HG02970 (cell line): Measurements from ENCODE around the gene RNF150.

Source experiments
- ATAC-seq: cut with Tn5 transposase; IDR thresholded peaks from one replicate; pipeline ENCODE4 v1.9.1; 2021; ENCODE audit warnings: mild to moderate bottlenecking, moderate library complexity, moderate number of reproducible peaks; ENCODE audit not compliant: unreplicated experiment, low FRiP score

The RNF150 gene

DNA sequence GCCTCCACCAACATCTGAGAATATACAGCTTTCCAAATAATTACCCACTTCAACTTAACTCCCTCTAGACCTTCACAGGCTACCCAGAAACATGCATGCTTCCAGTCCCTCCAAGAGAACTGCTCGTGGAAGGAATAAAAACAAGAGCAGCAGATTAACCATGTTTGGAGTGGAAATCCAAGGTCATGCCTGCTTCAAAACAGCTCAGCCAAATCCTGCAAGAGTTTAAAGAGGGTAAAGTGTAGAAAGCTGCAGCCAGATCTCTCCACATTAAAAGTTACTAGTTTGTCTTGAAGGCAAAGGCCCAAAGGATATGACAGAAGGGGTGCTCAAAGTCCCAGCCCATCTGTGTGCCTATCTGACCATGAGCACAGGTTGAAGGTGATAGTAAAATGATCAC, 139.3 kb downstream of the RNF150 start:
- ATAC-seq, result no peak

- ATAC-seq, result no peak
These were observed 139.9 kb downstream of the RNF150 start for GRCh38 chr4:140993370-140993769.

DNA sequence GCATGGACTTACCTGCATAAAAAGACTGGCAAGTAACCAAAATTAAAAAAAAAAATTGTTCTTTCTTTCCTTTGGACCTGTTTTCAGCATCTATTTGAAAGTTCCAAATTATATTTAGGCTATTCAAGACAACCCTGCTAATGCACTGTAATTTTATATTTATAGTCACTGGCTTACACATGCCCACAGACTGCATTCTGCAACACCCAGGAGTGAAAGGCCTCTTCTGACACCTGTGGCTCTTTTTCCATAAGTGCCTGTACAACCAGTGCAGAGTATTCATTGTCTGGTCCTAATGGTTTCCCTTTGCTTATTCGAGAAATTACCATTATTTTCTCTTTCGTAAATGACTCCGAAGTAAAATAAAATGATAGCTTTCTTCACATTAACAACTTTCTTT, 143.3 kb downstream of the RNF150 start:
- ATAC-seq, result no peak

- ATAC-seq, result no peak
These were observed 147.2 kb downstream of the RNF150 start for GRCh38 chr4:140986045-140986444.

DNA sequence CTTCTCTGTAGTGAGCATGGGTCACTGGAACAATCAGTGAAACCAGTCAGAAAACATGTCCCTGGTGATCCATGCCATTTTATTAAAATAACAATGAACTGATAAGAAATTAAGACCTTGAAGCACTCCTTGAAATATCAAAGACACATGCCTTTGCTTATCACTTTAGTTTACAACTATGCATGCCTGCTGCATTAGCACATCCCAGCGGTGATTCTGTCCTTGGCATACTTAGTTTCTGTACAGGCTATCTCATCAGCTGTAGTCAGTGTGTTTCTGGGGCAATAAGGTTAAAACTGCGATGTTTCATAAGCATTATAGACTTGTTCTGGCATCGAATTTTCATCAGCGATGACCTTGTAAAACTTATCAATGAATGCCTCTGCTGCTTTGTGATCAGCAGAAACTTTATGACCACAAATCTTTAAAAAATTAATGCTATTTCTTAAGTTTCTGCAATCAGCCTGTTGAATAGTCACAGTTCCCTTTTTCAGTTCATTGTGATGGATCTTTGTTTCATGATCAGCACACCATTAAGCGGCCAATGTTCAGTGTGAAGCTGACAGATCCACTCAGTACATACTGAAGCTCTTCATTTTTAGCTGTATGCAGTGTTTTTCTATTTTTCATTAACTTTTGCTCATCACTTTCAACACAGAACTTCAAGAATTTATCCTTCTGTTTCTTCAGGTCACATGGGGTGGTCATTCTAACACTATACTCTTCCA, 150.5 kb downstream of the RNF150 start:
- ATAC-seq, result no peak

DNA sequence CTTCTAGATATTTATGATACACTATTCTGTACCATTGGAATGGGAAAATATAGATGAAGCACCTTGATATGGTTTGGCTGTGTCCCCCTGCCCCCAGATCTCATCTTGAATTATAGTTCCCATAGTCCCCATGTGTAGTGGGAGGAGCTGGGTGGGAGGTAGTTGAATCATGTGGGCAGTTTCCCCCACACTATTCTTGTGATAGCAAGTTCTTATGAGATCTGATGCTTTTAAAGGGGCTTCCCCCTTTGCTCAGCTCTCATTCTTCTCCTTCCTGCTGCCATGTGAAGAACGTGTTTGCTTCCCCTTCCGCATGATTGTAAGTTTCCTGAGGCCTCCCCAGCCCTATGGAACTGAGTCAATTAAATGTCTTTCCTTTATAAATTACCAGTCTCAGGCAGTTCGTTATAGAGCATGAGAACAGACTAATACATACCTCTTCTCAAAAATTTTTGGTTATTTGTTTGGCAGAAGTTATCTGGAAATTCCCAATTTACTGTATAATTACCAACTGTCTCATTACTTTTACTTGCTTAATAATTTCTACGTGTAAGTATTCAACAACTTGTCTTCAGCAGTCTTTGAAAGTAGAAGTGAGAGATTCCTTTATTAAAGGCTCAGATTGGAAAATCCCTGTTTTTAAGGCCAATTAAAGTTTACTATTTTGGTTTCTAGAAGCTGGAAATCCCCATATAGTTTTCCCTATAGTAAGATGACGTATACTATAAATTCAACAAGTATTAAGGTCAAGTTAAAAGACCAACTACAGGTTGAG, 152.7 kb downstream of the RNF150 start:
- no peak for ATAC-seq

DNA sequence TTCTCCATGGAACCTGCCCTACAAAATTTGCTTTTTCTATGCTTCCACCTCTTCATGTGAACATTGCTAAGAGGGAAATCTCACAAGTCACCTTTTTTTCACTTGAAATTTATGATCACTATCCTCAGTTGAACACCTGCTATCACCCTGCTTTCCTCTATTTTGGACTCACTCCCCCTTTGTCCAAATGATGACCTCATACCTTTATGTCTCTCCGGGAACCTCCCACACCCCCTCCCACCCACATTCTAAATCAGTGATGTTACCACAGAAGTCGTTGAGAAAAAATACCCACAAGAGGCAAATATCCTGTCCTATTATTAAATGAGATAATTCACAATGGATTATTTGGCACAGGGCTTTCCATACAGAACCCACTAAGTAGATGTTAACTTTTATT, 156.5 kb downstream of the RNF150 start:
- ATAC-seq, result no peak

DNA sequence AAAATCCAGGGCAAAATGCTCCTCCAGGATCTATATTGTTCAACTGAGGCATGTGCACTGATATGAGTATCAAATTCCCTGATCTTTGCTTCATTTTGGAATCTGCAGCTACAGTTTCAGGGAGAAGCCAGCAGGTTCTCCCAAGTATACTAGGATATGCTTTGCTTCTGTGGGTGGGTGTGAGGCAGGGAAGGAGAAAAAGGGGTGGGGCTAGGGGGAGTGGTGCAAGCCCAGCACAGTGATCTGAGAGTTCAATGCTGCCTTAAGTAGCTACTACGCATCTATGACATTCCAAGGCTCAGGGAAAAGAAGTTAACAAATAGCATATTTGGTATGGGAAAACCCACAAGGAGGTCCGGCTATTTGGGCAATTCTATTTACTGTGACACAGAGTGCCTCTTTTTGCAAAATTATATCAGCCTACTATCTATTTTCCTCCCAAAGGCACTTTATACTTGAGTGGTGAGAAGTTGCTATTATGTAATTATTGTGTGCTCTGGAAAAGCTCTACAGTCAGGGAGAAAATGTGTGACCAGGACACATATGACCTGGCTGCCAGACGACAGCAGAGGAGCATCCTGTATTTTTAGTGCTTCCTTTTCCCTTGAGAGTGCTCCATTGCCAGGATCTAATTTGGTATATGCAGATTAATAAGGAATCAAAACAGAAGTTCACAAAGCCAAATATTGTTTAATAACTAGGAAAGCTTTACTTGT, 162.0 kb downstream of the RNF150 start:
- no peak for ATAC-seq

GRCh38 chr4:140969296-140969695, 164.0 kb downstream of the RNF150 start:
- no peak for ATAC-seq

DNA sequence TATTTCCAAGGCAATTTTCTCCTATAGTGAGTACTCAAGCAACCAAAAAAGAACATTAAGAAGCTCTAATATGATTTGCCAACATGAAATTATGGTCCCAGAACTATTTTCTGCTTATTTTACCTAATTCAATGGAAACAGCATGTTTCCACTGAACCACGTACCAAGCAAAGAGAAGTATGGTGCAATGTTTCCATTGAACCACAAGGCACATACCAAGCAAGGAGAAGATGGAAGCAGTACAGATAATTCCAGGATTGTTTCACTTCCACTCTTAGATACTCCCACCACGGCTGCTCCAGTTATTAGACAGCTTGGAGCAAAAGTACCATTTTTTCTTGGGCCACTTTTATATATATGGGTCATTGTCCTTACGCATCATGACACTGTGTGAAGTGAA, 164.9 kb downstream of the RNF150 start:
- no peak for ATAC-seq

DNA sequence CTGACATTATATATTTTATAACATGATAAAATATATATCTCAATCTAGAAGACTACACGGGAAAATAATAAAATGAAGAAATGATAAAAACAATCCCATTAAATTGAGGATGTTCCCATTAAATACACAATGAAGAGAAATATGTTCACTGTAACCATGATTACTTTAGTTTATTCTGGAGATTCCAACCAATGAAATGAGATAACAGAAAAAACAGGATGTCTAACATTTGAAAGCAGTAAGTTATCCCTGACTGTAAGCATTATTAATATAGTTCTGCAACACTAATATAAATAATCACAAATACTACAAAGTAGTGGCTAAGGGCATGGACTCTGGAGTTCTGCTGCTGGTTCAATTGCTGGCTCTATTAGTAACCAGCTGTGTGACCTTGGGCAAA, 169.4 kb downstream of the RNF150 start:
- no peak for ATAC-seq

DNA sequence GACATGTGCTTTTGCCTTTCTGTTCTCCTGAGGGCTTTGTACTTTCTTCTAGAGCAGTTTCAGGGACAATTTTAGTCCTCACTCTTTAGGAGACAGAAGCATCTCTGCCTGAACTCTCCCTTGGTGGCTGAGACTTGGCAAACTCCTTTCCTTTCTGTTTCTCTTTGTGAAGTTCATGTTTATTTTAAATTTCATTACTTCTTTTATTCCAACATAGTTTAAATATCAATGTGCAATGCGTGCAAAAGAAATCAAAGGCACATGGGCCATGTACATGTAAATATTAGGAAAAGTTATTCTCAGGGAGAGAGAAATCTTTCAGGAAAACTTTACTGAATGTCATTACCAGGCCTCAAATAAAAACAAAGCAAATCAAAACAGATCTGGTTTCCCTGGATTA, 177.6 kb downstream of the RNF150 start:
- ATAC-seq, result no peak

- no peak for ATAC-seq
These were observed 180.6 kb downstream of the RNF150 start for GRCh38 chr4:140952717-140953116.

DNA sequence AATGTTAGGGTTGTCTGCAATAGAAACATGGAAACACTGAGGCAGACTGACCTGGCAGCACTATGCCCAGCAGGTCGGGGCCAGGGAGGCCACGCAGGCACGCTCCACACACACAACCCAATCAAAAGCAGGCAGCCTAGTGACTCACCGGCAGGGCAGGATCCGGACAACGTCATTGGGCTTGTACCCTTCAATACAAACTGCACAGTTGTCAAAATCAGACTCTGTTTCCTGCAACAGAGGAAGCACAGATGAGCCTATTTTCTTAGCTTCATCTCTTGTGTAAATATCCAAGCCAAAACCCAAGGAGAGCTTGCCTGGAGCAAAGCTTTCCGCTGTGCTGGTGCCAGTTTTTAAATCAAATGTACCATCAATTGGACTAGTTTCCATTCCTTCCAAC, 185.8 kb downstream of the RNF150 start:
- ATAC-seq, result no peak

DNA sequence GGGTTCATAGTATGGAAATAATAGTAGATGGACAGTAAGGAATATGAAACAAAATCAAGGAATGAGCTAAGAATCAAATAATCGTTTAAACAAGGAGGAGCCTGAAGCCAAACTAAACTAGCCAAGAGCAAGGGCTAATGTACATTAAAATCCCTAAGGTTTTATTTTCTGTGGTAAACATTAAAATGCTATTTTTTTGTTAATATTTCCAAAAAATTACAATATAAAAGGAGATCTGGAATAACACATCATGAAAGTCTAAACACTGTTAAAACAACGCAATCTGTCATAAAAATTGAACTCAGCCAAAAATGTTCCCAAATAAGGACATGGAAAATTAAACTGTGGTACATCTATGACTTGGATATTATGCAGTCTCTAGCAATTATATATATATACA, 188.2 kb downstream of the RNF150 start:
- no peak for ATAC-seq

- no peak for ATAC-seq
These were observed 188.7 kb downstream of the RNF150 start for GRCh38 chr4:140944572-140944971.

DNA sequence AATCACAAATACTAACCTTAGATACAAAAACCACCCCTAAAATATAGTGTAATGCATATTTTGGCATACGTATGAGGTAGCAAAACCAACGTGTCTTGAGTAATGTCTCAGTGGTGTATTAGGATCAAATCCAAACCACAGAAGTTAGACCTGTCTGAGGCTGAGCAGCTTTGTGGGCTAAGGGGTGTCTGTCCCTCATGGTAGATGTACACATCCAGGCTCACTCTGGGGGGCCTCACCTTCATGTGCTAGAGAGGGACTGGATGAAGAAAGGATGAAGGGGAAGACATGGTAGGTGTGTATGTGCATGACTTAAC, 189.1 kb downstream of the RNF150 start:
- ATAC-seq, result no peak

DNA sequence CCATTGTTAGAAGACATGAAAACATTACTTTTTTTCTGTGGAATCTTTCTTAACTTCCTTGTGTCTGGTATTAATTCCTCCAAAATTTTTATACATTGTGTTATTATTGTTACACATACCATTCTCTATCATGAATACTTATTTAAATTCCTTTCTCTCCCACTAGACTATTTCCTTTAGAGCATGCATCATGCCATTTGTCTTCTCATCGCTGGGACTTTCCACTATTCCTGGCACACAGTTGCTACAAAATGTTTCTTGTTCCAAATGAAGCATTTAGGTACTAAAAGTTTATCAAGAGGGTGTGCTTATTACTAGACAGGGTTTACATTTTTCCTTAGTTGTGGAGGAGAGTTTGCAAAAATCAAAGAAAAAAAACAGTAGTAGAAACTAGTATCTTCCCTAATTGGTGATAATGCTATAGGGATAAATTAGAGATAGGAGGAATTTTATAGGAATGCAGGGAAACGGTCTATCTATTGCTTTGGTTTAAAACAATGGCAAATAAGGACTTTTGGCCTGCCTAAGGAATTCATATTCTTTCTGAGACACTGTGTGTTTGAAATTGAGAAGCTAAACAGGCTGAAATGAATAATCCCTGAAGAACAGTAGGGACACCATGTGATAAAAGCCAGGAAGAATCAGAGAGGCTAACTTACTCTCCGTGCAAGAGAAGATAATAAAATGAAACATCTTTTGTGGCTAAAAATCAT, 189.6 kb downstream of the RNF150 start:
- no peak for ATAC-seq

- ATAC-seq, result no peak
These were observed 192.7 kb downstream of the RNF150 start for GRCh38 chr4:140940589-140940988.

DNA sequence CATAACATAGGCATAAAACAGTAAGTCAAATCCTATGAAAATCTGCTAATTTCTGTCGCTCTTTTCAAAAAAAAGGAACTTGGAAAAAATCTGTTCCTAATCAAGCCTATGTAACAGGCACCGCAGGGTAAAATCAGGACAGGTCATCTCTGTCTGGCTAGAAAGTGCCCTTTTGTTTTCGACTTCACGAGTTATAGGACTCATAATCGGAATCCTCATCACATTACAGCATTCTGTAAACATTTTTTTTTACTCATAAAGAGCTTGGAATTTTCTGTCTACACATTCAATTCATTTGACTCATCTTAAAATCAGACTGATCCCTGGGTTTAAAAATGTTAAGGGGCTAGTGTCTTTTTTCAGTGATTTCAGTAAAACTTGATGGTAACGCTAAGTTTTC, 195.4 kb downstream of the RNF150 start:
- ATAC-seq, result no peak

DNA sequence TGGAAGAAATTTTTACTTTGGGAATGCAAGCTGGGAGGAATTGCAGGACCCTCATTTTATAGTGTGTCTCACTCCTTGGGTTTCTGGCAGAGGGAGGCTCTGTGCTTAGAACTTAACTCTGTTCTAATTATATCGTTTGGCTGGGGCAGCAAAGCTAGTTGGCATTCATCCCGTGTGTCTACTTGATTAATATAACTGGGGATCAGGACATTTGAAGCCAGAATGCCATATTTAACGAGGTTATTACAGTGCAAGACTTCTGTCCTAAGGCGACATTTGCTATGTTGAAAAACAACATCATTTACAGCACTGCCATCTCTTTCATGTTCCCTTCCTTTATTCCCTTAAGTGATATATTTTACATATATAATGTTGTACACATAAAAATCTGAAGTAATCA, 198.0 kb downstream of the RNF150 start:
- ATAC-seq, result no peak
